Lung (tissue), 13 donors: ENCODE measurements around the gene LSM4. TPM values are rescaled to one million over a fixed set of nuclear protein-coding genes. Genes with fewer than 3 reads are reported as not detected.
A peak's percentile ranks its signal among the peaks of the same experiment; 100 is the strongest.

Source experiments
- ATAC-seq: fragments of 200-7000 bp; cut with Tn5 transposase; one replicate; pipeline ENCODE4 v1.9.1; 2020; ENCODE audit warnings: moderate number of reproducible peaks; ENCODE audit not compliant: insufficient read depth, low FRiP score
- DNase-seq, 3 donors: peaks; one replicate each; pipeline ENCODE4 v3.0.0-alpha.2; 2013 to 2017
- H3K27ac ChIP-seq, 2 donors: one replicate each; pipeline ENCODE4 v1.5.1; 2013; ENCODE audit warnings: mild to moderate bottlenecking in 2 of 2, moderate library complexity in 2 of 2, control low read depth in 1 of 2, inconsistent platforms in 1 of 2, low read depth in 1 of 2, low read length in 1 of 2
- H3K27me3 ChIP-seq, 3 donors: one replicate each; pipeline ENCODE4 v1.5.1; 2013; ENCODE audit warnings: low read length in 2 of 3; ENCODE audit not compliant: control insufficient read depth in 3 of 3, insufficient read depth in 3 of 3
- H3K36me3 ChIP-seq, 4 donors: one replicate each; pipeline ENCODE4 v1.5.1; 2013; ENCODE audit warnings: low read length in 4 of 4, mild to moderate bottlenecking in 1 of 4, moderate library complexity in 1 of 4; ENCODE audit not compliant: control insufficient read depth in 4 of 4, insufficient read depth in 4 of 4
- H3K4me1 ChIP-seq, 5 donors: one replicate each; pipeline ENCODE4 v1.5.1; 2013; ENCODE audit warnings: low read length in 5 of 5, mild to moderate bottlenecking in 2 of 5, moderate library complexity in 1 of 5; ENCODE audit not compliant: control insufficient read depth in 5 of 5, insufficient read depth in 5 of 5
- H3K4me3 ChIP-seq: one replicate; pipeline ENCODE4 v1.5.1; 2013; ENCODE audit warnings: mild to moderate bottlenecking, control low read depth, moderate library complexity
- H3K9ac ChIP-seq, 2 donors: one replicate each; pipeline ENCODE4 v1.5.1; 2013; ENCODE audit warnings: low read length in 2 of 2, control low read depth in 1 of 2; ENCODE audit not compliant: insufficient read depth in 1 of 2
- H3K9me3 ChIP-seq, 4 donors: one replicate each; pipeline ENCODE4 v1.5.1; 2013; ENCODE audit warnings: low read length in 3 of 4, mild to moderate bottlenecking in 1 of 4, moderate library complexity in 1 of 4; ENCODE audit not compliant: control insufficient read depth in 4 of 4, insufficient read depth in 3 of 4
- WGBS, 2 donors: extraction: QIAGEN DNeasy Blood & Tissue Kit; methylation state at CpG; one replicate each; pipeline ENCODE4 v1.1.7; 2013; 5-methylcytosine and 5-hydroxymethylcytosine counted together
- polyA plus RNA-seq, 2 donors: library from polyadenylated mRNA; stranded (reverse); fragments of 200-250 nt; gene quantifications; one replicate each; pipeline ENCODE4 v1.2.1, GENCODE V29; 2013
- small RNA-seq: library from RNA; depleted of rRNA; stranded (forward); fragments of <200 nt; gene quantifications from one replicate; pipeline ENCODE3, GENCODE V24; 2014; ENCODE audit warnings: low replicate concordance
- total RNA-seq, 2 donors: library from RNA; depleted of rRNA in 1 of 2; stranded (reverse); fragments of >200 nt in 1 of 2; gene quantifications; one replicate each; pipeline ENCODE4 v1.2.1, GENCODE V29; 2014 to 2021
- TF ChIP-seq, protein P1 (sequence below): IDR thresholded peaks from 2 replicates; pipeline ENCODE4 v1.5.1; 2012; ENCODE audit warnings: mild to moderate bottlenecking; ENCODE audit errors: control extremely low read depth, extremely low read depth
- donor health status: control.
- donor health status: control.
- donor health status: Bipolar disorder and iron deficiency.
- donor health status: healthy.
- donor health status: DM: yes; HTN: yes; CAD: no.

The LSM4 gene
- total and polyA plus RNA-seq, 4 donors = 67.7 to 217 (median 114) TPM

DNA sequence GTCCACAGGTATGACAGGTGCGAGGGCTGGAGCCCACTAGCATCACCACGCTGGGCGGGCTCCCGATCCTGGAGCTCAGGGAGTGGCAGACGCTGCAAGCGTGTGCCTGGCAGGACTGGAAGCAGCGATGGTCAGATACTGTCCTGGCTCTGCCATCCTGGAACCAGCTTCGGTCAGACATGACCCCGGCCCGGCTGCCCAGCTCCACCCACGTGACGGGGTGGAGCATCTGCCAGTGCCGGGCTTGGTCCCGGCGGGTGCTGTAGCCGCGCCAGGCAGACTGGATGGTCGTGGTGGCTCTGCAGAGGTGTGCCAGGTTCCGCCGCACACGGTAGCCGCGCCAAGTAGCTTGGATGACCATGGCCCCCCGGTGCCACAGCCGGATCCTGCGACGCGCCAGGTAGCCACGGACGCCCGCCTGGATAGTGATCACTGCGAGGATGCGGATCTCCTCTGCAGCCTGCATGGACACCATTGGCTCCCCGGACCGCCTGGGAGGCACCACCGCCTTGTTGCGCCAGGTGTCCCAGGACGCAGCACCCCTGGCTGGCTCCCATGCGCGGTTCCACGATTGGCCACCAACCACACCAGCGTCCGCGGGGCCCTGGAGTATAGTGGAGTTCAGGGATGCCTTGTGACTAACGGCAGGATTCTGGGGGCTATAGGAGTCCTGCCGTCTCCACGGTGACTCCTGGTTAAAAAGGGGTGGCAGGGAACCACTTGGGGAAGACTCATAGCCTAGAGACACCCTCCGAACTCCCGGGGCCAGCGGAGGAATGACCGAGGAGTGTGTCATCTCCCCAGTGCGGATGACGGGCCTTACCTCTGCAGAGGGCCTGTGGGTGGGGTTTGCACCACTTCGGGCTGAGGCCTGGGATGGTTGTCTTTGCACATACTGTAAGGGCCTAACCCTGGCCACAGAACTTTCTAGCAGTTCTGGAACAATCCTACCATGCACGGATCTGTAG, 65.1 kb downstream of the LSM4 start:
- no peak for ATAC-seq
- Histone ChIP-seq H3K4me3 (no peak overlapping the region), H3K9ac (no peak overlapping the region), H3K27me3 (no peaks in the 10 kb centered on the region), H3K27ac (no peak overlapping the region), H3K4me1 (no peaks in the 10 kb centered on the region), H3K9me3 (no peaks in the 10 kb centered on the region), H3K36me3 (peaks cover 0 to 17% (median 0%) of the 10 kb centered on the region in 4 donors)
- no peak for DNase-seq
- TF ChIP-seq, protein P1, sequence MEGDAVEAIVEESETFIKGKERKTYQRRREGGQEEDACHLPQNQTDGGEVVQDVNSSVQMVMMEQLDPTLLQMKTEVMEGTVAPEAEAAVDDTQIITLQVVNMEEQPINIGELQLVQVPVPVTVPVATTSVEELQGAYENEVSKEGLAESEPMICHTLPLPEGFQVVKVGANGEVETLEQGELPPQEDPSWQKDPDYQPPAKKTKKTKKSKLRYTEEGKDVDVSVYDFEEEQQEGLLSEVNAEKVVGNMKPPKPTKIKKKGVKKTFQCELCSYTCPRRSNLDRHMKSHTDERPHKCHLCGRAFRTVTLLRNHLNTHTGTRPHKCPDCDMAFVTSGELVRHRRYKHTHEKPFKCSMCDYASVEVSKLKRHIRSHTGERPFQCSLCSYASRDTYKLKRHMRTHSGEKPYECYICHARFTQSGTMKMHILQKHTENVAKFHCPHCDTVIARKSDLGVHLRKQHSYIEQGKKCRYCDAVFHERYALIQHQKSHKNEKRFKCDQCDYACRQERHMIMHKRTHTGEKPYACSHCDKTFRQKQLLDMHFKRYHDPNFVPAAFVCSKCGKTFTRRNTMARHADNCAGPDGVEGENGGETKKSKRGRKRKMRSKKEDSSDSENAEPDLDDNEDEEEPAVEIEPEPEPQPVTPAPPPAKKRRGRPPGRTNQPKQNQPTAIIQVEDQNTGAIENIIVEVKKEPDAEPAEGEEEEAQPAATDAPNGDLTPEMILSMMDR = no peak
- WGBS, 2 donors = 93 to 96% methylated on average over 50 to 55 of the region's 55 CpGs

Small RNAs within 50 kb of the gene (small RNA-seq; reads per million reads assigned to genes)
- gene MIR3188 (0.21 reads per million, percentile 13 among the genes with 10 or more reads in this experiment), gene RN7SL513P (not detected), gene RPL39P38 (not detected)

Other genes starting within 250 kb of the LSM4 start
- gene IL12RB1, start 236.1 kb downstream of the LSM4 start, total RNA-seq = 1 to 10 TPM; 1.3 to 7.8 TPM
- gene IL12RB1, start 236.1 kb downstream of the LSM4 start, polyA plus RNA-seq = 1 to 10 TPM; 3.0 to 6.7 TPM
- gene MAST3, start 225.3 kb downstream of the LSM4 start, total RNA-seq = 10 to 100 TPM in 1 of 2 donors, 1 to 10 TPM in 1; 6.5 to 24.0 TPM
- gene MAST3, start 225.3 kb downstream of the LSM4 start, polyA plus RNA-seq = 10 to 100 TPM in 1 of 2 donors, 1 to 10 TPM in 1; 5.0 to 12.1 TPM
- 10 to 100 TPM; 22.3 to 36.2 TPM for gene PIK3R2, start 169.9 kb downstream of the LSM4 start, total RNA-seq
- gene PIK3R2, start 169.9 kb downstream of the LSM4 start, polyA plus RNA-seq = 10 to 100 TPM in 1 of 2 donors, 1 to 10 TPM in 1; 7.0 to 18.4 TPM
- gene IFI30, start 149.3 kb downstream of the LSM4 start, total RNA-seq = 100 to 1,000 TPM; 205 to 612 TPM
- 1,000 to 10,000 TPM in 1 of 2 donors, 100 to 1,000 TPM in 1; 440 to 1,883 TPM for gene IFI30, start 149.3 kb downstream of the LSM4 start, polyA plus RNA-seq
- gene MPV17L2, start 129.9 kb downstream of the LSM4 start, total RNA-seq = 10 to 100 TPM in 1 of 2 donors, 1 to 10 TPM in 1; 3.2 to 13.7 TPM
- 10 to 100 TPM; 22.7 to 28.0 TPM for gene MPV17L2, start 129.9 kb downstream of the LSM4 start, polyA plus RNA-seq
- gene RAB3A, start 119.0 kb downstream of the LSM4 start, total RNA-seq = 1 to 10 TPM; 3.1 to 6.7 TPM
- gene RAB3A, start 119.0 kb downstream of the LSM4 start, polyA plus RNA-seq = 1 to 10 TPM; 1.1 to 1.5 TPM
- gene PDE4C, start 96.6 kb downstream of the LSM4 start, total RNA-seq = 10 to 100 TPM in 1 of 2 donors, 1 to 10 TPM in 1; 3.6 to 32.4 TPM
- gene PDE4C, start 96.6 kb downstream of the LSM4 start, polyA plus RNA-seq = 1 to 10 TPM in 1 of 2 donors, under 1 TPM in 1; 0.32 to 4.8 TPM
- 1 to 10 TPM; 1.3 to 5.5 TPM for gene IQCN, start 48.6 kb downstream of the LSM4 start, total RNA-seq
- gene IQCN, start 48.6 kb downstream of the LSM4 start, polyA plus RNA-seq = 1 to 10 TPM in 1 of 2 donors, under 1 TPM in 1; 0.69 to 5.2 TPM
- gene JUND, start 41.5 kb downstream of the LSM4 start, total RNA-seq = 100 to 1,000 TPM; 209 to 290 TPM
- gene JUND, start 41.5 kb downstream of the LSM4 start, polyA plus RNA-seq = 100 to 1,000 TPM; 161 to 204 TPM
- 10 to 100 TPM; 14.0 to 41.6 TPM for gene PGPEP1, start 17.5 kb upstream of the LSM4 start, total RNA-seq
- gene PGPEP1, start 17.5 kb upstream of the LSM4 start, polyA plus RNA-seq = 10 to 100 TPM; 13.0 to 15.9 TPM
- gene GDF15, start 63.1 kb upstream of the LSM4 start, total RNA-seq = 10 to 100 TPM; 49.7 to 64.0 TPM
- gene GDF15, start 63.1 kb upstream of the LSM4 start, polyA plus RNA-seq = 100 to 1,000 TPM in 1 of 2 donors, 10 to 100 TPM in 1; 45.4 to 119 TPM
- 10 to 100 TPM in 1 of 2 donors, 1 to 10 TPM in 1; 8.5 to 38.0 TPM for gene LRRC25, start 74.5 kb upstream of the LSM4 start, total RNA-seq
- 100 to 1,000 TPM in 1 of 2 donors, 10 to 100 TPM in 1; 16.1 to 119 TPM for gene LRRC25, start 74.5 kb upstream of the LSM4 start, polyA plus RNA-seq
- gene SSBP4, start 96.3 kb upstream of the LSM4 start, total RNA-seq = 10 to 100 TPM; 31.7 to 95.3 TPM
- 10 to 100 TPM; 60.3 to 84.4 TPM for gene SSBP4, start 96.3 kb upstream of the LSM4 start, polyA plus RNA-seq
- 10 to 100 TPM; 24.9 to 56.7 TPM for gene ISYNA1, start 115.1 kb upstream of the LSM4 start, total RNA-seq
- 10 to 100 TPM; 14.7 to 25.1 TPM for gene ISYNA1, start 115.1 kb upstream of the LSM4 start, polyA plus RNA-seq
- 10 to 100 TPM; 17.5 to 23.8 TPM for gene ELL, start 199.0 kb upstream of the LSM4 start, total RNA-seq
- 10 to 100 TPM in 1 of 2 donors, 1 to 10 TPM in 1; 9.3 to 26.8 TPM for gene ELL, start 199.0 kb upstream of the LSM4 start, polyA plus RNA-seq
- gene FKBP8, start 220.5 kb upstream of the LSM4 start, total RNA-seq = 100 to 1,000 TPM; 168 to 225 TPM
- gene FKBP8, start 220.5 kb upstream of the LSM4 start, polyA plus RNA-seq = 100 to 1,000 TPM; 235 to 357 TPM
- gene KXD1, start 234.8 kb upstream of the LSM4 start, total RNA-seq = 10 to 100 TPM; 51.3 to 85.9 TPM
- gene KXD1, start 234.8 kb upstream of the LSM4 start, polyA plus RNA-seq = 100 to 1,000 TPM in 1 of 2 donors, 10 to 100 TPM in 1; 63.7 to 117 TPM
- gene UBA52, start 248.8 kb upstream of the LSM4 start, total RNA-seq = 100 to 1,000 TPM; 689 to 926 TPM
- 1,000 to 10,000 TPM; 1,135 to 1,266 TPM for gene UBA52, start 248.8 kb upstream of the LSM4 start, polyA plus RNA-seq